ENCODE measurements around the gene FBXO31. TPM values are rescaled to one million over a fixed set of nuclear protein-coding genes. Genes with fewer than 3 reads are reported as not detected.

FBXO31 gene
- polyA plus RNA-seq, 1 donor: 27.1 TPM

DNA sequence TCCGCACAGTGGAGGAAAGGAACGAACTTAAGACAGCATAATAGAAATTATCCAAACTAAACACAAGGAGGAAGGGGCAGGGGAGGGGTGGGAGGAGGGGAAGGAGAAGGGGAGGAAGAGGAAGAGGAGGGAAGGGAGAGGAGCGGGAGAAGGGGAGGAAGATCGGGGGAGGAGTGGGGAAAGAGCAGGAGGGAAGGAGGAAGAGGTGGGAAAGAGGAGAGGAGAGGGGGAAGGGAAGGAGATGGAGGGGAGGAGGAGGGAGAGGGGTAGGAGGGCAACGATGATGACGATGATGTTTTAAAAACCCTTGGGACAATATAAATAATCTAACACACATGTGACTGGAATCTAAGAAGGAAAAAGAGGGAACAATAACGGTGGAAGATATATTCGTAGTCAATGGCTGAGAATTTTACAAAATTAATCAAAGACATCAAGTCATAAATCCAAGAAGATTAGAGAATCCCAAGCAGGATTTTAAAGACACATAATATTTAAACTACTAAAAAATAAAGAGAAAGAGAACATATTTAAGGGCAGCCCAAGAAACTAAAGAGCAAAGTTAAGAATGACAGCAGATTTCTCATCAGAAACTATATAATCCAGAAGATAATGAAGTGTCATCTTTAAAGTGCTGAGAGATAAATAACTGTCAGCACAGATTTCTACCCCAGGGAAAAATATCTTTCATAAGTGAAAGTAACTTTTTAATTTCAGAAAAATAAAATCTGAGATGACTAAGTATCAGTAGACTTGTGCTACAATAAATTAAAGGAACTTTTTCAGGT is 96.5 kb downstream of the FBXO31 start:
- DNase-seq (ENCODE audit: low read depth): no peak

DNA sequence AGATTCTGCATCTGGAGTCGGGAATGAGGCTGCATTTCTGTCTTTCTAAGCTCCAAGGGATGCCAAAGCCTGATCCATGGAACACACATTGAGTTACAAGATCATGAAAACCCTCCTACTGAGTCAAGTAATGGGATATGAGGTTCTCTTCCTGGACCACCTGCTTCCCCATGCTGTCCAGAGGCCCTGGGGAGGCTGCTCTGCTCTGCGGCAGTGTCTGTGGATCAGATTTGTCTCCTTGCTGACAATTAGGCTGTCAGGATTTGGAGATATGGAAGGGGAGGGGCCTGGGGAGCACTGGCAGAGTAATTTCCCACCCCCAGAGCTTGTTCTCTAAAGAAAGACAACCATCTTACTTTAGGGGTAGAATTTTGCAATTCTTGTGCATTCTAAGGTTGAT is 99.4 kb downstream of the FBXO31 start:
- DNase-seq (ENCODE audit: low read depth): no peak

DNA sequence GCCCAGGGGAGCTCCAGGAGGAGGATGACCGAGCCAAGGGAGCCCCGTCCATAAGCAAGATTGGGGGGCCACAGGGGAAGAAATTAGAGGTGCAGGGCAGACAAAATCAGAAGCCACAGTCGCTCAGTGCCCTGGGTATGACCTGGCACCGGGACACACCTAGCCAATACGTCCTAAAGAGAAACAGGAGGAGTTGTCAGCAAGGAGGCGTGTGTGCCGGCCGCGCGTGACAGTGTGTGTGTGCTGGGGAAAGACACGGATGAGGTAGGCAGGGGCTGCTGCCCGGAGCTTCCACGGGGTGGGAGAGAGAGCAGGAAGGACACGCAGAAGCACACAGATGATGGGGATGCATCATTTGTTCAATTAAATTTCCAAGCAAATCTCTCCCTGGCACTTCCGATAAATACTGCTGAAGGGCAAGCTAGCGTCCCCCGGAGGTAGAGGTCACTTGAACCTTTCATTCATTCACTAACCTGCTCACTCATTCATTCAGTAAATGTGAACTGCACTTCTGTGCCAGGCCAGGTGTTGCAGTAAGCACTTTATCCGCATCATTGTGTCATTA is 104.4 kb downstream of the FBXO31 start:
- no peak for DNase-seq (ENCODE audit: low read depth)

DNA sequence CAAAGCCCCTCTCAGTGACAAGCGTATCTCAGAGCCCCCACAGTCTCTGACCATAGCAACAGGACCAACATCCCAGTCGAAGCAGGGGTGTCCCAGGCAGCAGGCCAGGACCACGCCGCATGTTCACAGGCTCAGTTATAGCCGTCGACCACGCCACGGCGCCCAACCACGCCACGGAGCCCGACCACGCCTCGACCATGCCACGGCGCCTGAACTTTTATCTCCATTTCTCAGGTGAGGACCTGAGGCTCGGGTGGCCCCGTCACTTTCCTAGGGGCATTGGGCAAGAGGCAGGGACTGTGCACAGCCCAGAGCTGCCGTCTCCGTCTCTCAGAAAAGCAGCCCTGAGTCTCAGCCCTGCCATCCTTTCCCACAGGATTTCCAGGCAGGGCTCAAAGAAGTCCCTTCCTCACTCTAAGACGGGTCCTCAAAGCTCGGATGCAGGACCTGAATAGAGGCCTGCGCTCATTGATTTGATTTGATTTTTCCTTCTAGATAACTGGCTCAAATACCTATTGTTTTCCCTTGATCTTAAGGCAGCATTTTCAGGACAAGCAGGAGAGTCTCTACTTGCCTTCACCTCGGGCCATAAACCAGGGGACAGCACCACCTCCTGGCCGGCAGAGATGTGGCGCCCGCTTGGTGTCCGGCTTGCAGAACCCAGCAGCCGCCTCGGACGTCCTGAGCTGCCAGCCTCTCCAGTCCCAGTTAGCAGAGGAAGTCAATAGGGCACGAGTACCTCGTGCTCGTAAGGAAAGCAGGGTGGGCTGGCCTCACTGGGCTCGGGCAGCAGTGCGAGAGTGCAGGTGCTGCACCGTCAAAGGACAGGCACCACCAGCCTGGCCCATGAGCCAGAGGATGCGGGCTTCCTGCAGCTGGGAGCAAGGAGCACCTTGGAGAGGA is 105.1 kb downstream of the FBXO31 start:
- DNase-seq (ENCODE audit: low read depth): peak; percentile 25

Other genes starting within 250 kb of the FBXO31 start
- 2.9 TPM for gene C16orf95, start 66.4 kb downstream of the FBXO31 start, polyA plus RNA-seq (ENCODE audit: insufficient read length)
- 49.7 TPM for gene MAP1LC3B, start 8.6 kb upstream of the FBXO31 start, polyA plus RNA-seq (ENCODE audit: insufficient read length)
- 17.6 TPM for gene ZCCHC14, start 109.2 kb upstream of the FBXO31 start, polyA plus RNA-seq (ENCODE audit: insufficient read length)
- gene JPH3, start 218.7 kb upstream of the FBXO31 start, polyA plus RNA-seq (ENCODE audit: insufficient read length): 0.24 TPM